SK-N-SH (cell line): ENCODE results near the gene FBXO45.

Source experiments
- CTCF ChIP-seq: fragments of 200-600 bp; sonication (generic); IDR thresholded peaks from 2 replicates; pipeline ENCODE4 v1.6.1; 2017; ENCODE audit warnings: antibody characterized with exemption, mild to moderate bottlenecking, moderate library complexity
- EP300 ChIP-seq, 2 experiments: IDR thresholded peaks; 2 replicates each; pipeline versions ENCODE4 v1.4.0 to v1.6.1; 2012; ENCODE audit warnings: borderline replicate concordance in 1 of 2, low read depth in 1 of 2, low read length in 1 of 2
- EZH2phosphoT487 ChIP-seq: fragments of 200-600 bp; sonication (generic); IDR thresholded peaks from 2 replicates; pipeline ENCODE4 v1.6.1; 2017; ENCODE audit warnings: low read depth, mixed run types, mild to moderate bottlenecking, antibody characterized with exemption, moderate library complexity, borderline replicate concordance
- GABPA ChIP-seq: IDR thresholded peaks from 2 replicates; pipeline ENCODE4 v1.4.0; 2012; ENCODE audit warnings: low read depth, mild to moderate bottlenecking
- JUND ChIP-seq: IDR thresholded peaks from 2 replicates; pipeline ENCODE4 v1.4.0; 2012
- MXI1 ChIP-seq: IDR thresholded peaks from 2 replicates; pipeline ENCODE4 v1.6.1; 2012; ENCODE audit warnings: mild to moderate bottlenecking, low read depth, low read length, improper control_type of control experiment
- POLR2AphosphoS5 ChIP-seq: IDR thresholded peaks from 2 replicates; pipeline ENCODE4 v1.6.1; 2012; ENCODE audit warnings: low read depth, low read length
- REST ChIP-seq: IDR thresholded peaks from 2 replicates; pipeline ENCODE4 v1.6.1; 2012; ENCODE audit warnings: mild to moderate bottlenecking, low read depth, low read length, moderate library complexity
- SMC3 ChIP-seq: IDR thresholded peaks from 2 replicates; pipeline ENCODE4 v1.6.1; 2012; ENCODE audit warnings: low read depth, low read length, improper control_type of control experiment
- TAF1 ChIP-seq: IDR thresholded peaks from 2 replicates; pipeline ENCODE4 v1.6.1; 2012; ENCODE audit warnings: low read depth, mild to moderate bottlenecking, low read length, moderate library complexity, borderline replicate concordance
- YY1 ChIP-seq: IDR thresholded peaks from 2 replicates; pipeline ENCODE4 v1.4.0; 2012; ENCODE audit warnings: low read depth, mild to moderate bottlenecking
- ZBTB33 ChIP-seq: IDR thresholded peaks from 2 replicates; pipeline ENCODE4 v1.4.0; 2012; ENCODE audit warnings: low read depth, borderline replicate concordance
- TF ChIP-seq, protein P1 (sequence below): IDR thresholded peaks from 2 replicates; pipeline ENCODE4; 2012
- TF ChIP-seq, protein P2 (sequence below): fragments of 150-350 bp; IDR thresholded peaks from 2 replicates; pipeline ENCODE4 v1.6.1; 2017; ENCODE audit warnings: antibody characterized with exemption, low read length, low read depth, borderline replicate concordance

DNA sequence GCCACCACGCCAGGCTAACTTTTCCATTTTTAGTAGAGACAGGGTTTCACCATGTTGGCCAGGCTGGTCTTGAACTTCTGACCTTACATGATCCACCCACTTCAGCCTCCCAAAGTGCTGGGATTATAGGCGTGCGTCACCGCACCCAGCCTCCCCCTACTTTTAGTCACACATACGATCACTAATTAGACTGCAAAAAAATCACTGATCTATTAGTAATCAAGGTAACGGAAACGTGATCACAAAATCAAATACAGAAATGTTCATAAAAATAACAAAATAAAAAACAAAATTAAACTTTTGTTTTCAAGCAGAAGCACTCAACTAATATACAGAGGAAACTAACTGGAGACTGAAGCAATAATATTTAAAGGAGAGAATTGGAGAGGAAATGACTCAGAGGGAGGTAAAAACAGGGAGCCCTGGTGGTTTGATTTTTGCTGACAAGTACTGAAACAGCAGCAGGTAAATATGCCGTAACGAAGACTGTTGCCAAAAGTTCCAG is 4.7 kb upstream of the FBXO45 start:
- TF ChIP-seq EZH2phosphoT487 = no peak
- no peak for TF ChIP-seq SMC3
- TF ChIP-seq GABPA = no peak
- no peak for TF ChIP-seq YY1
- TF ChIP-seq ZBTB33 = no peak
- TF ChIP-seq REST = no peak
- TF ChIP-seq CTCF = no peak
- TF ChIP-seq TAF1 = no peak
- TF ChIP-seq, protein P1, sequence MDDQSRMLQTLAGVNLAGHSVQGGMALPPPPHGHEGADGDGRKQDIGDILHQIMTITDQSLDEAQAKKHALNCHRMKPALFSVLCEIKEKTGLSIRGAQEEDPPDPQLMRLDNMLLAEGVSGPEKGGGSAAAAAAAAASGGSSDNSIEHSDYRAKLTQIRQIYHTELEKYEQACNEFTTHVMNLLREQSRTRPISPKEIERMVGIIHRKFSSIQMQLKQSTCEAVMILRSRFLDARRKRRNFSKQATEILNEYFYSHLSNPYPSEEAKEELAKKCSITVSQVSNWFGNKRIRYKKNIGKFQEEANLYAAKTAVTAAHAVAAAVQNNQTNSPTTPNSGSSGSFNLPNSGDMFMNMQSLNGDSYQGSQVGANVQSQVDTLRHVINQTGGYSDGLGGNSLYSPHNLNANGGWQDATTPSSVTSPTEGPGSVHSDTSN = no peak
- 0 out of 2 replicates have a peak, but pooled peaks have one; percentile 9 for TF ChIP-seq JUND
- no peak for TF ChIP-seq POLR2AphosphoS5
- TF ChIP-seq MXI1 = no peak
- TF ChIP-seq, protein P2, sequence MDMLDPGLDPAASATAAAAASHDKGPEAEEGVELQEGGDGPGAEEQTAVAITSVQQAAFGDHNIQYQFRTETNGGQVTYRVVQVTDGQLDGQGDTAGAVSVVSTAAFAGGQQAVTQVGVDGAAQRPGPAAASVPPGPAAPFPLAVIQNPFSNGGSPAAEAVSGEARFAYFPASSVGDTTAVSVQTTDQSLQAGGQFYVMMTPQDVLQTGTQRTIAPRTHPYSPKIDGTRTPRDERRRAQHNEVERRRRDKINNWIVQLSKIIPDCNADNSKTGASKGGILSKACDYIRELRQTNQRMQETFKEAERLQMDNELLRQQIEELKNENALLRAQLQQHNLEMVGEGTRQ = no peak
- no peak for TF ChIP-seq EP300 (IDR thresholded peaks at IDR 0.05; ENCODE audit: borderline replicate concordance in 1 of 2, low read depth in 1 of 2, low read length in 1 of 2)
